ENCODE data around the gene CAMK2G.
A peak's percentile ranks its signal among the peaks of the same experiment; 100 is the strongest.

The CAMK2G gene

GRCh38 chr10:73877533-73878160 lies 3.3 kb upstream of the CAMK2G start:
- H3K9me3 ChIP-seq (ENCODE audit: control insufficient read depth, insufficient read depth, low read depth, low read length): no peaks in the 10 kb centered on the region
- peaks cover 27% of the 10 kb centered on the region for H3K4me1 ChIP-seq (ENCODE audit: control insufficient read depth, insufficient read depth, low read length)
- no peak overlapping the region for H3K27ac ChIP-seq (ENCODE audit: low read depth, low read length)
- H3K4me3 ChIP-seq (ENCODE audit: low read depth, low read length): no peak overlapping the region
- no peaks in the 10 kb centered on the region for H3K36me3 ChIP-seq (ENCODE audit: control insufficient read depth, insufficient read depth, low read length)
- 0 out of 2 replicates have a peak, but pooled peaks cover 3% of the 10 kb centered on the region for H3K27me3 ChIP-seq (ENCODE audit: control insufficient read depth, insufficient read depth, low read length)
- no peak overlapping the region for H3K9ac ChIP-seq (ENCODE audit: low read length)

- peaks cover 27% of the 10 kb centered on the region for H3K4me1 ChIP-seq (ENCODE audit: control insufficient read depth, insufficient read depth, low read length)
- 0 out of 2 replicates have a peak, but pooled peaks cover 3% of the 10 kb centered on the region for H3K27me3 ChIP-seq (ENCODE audit: control insufficient read depth, insufficient read depth, low read length)
- peaks cover 2% of the 10 kb centered on the region for H3K36me3 ChIP-seq (ENCODE audit: control insufficient read depth, insufficient read depth, low read length)
- H3K4me3 ChIP-seq (ENCODE audit: low read depth, low read length): no peak overlapping the region
- no peaks in the 10 kb centered on the region for H3K9me3 ChIP-seq (ENCODE audit: control insufficient read depth, insufficient read depth, low read depth, low read length)
- H3K9ac ChIP-seq (ENCODE audit: low read length): no peak overlapping the region
- H3K27ac ChIP-seq (ENCODE audit: low read depth, low read length): no peak overlapping the region
Observed at GRCh38 chr10:73876971-73877370, 2.6 kb upstream of the CAMK2G start.

- Histone ChIP-seq H3K4me3 (ENCODE audit: low read depth, low read length) (no peak overlapping the region), H3K27ac (ENCODE audit: low read depth, low read length) (no peak overlapping the region), H3K36me3 (ENCODE audit: control insufficient read depth, insufficient read depth, low read length) (peaks cover 6% of the 10 kb centered on the region), H3K9ac (ENCODE audit: low read length) (no peak overlapping the region), H3K27me3 (ENCODE audit: control insufficient read depth, insufficient read depth, low read length) (0 out of 2 replicates have a peak, but pooled peaks cover 3% of the 10 kb centered on the region), H3K4me1 (ENCODE audit: control insufficient read depth, insufficient read depth, low read length) (peaks cover 27% of the 10 kb centered on the region), H3K9me3 (ENCODE audit: control insufficient read depth, insufficient read depth, low read depth, low read length) (no peaks in the 10 kb centered on the region)
Observed at GRCh38 chr10:73876566-73876965, 2.2 kb upstream of the CAMK2G start.

GRCh38 chr10:73876157-73876556 lies 1.8 kb upstream of the CAMK2G start:
- Histone ChIP-seq H3K4me3 (ENCODE audit: low read depth, low read length) (no peak overlapping the region), H3K9me3 (ENCODE audit: control insufficient read depth, insufficient read depth, low read depth, low read length) (no peaks in the 10 kb centered on the region), H3K27ac (ENCODE audit: low read depth, low read length) (no peak overlapping the region), H3K4me1 (ENCODE audit: control insufficient read depth, insufficient read depth, low read length) (peaks cover 27% of the 10 kb centered on the region), H3K27me3 (ENCODE audit: control insufficient read depth, insufficient read depth, low read length) (0 out of 2 replicates have a peak, but pooled peaks cover 3% of the 10 kb centered on the region), H3K36me3 (ENCODE audit: control insufficient read depth, insufficient read depth, low read length) (peaks cover 10% of the 10 kb centered on the region), H3K9ac (ENCODE audit: low read length) (no peak overlapping the region)

- H3K9ac ChIP-seq (ENCODE audit: low read length): peak overlapping the region; percentile 51
Observed at GRCh38 chr10:73875139-73875475, 752 bp upstream of the CAMK2G start.

GRCh38 chr10:73873838-73874215 lies 528 bp downstream of the CAMK2G start:
- H3K36me3 ChIP-seq (ENCODE audit: control insufficient read depth, insufficient read depth, low read length): peaks cover 29% of the 10 kb centered on the region
- no peak overlapping the region for H3K27ac ChIP-seq (ENCODE audit: low read depth, low read length)
- H3K9me3 ChIP-seq (ENCODE audit: control insufficient read depth, insufficient read depth, low read depth, low read length): no peaks in the 10 kb centered on the region
- peaks cover 23% of the 10 kb centered on the region; the same call in 1 of the 2 replicates for H3K4me1 ChIP-seq (ENCODE audit: control insufficient read depth, insufficient read depth, low read length)
- H3K4me3 ChIP-seq (ENCODE audit: low read depth, low read length): peak overlapping the region; percentile 94
- 0 out of 2 replicates have a peak, but pooled peaks cover 3% of the 10 kb centered on the region for H3K27me3 ChIP-seq (ENCODE audit: control insufficient read depth, insufficient read depth, low read length)
- no peak overlapping the region for H3K9ac ChIP-seq (ENCODE audit: low read length)

More at GRCh38 chr10:73875139-73875475, 752 bp upstream of the CAMK2G start:
- 0 out of 2 replicates have a peak, but pooled peaks cover 3% of the 10 kb centered on the region for H3K27me3 ChIP-seq (ENCODE audit: control insufficient read depth, insufficient read depth, low read length)
- peaks cover 27% of the 10 kb centered on the region for H3K4me1 ChIP-seq (ENCODE audit: control insufficient read depth, insufficient read depth, low read length)
- H3K27ac ChIP-seq (ENCODE audit: low read depth, low read length): no peak overlapping the region
- H3K4me3 ChIP-seq (ENCODE audit: low read depth, low read length): peak overlapping the region; percentile 77
- H3K9me3 ChIP-seq (ENCODE audit: control insufficient read depth, insufficient read depth, low read depth, low read length): no peaks in the 10 kb centered on the region
- peaks cover 20% of the 10 kb centered on the region for H3K36me3 ChIP-seq (ENCODE audit: control insufficient read depth, insufficient read depth, low read length)

GRCh38 chr10:73873142-73873837 lies 1.1 kb downstream of the CAMK2G start:
- Histone ChIP-seq H3K27me3 (ENCODE audit: control insufficient read depth, insufficient read depth, low read length) (0 out of 2 replicates have a peak, but pooled peaks cover 3% of the 10 kb centered on the region), H3K4me1 (ENCODE audit: control insufficient read depth, insufficient read depth, low read length) (peaks cover 23% of the 10 kb centered on the region; the same call in 1 of the 2 replicates), H3K4me3 (ENCODE audit: low read depth, low read length) (peak overlapping the region; percentile 57), H3K9ac (ENCODE audit: low read length) (peak overlapping the region; percentile 17), H3K36me3 (ENCODE audit: control insufficient read depth, insufficient read depth, low read length) (peaks cover 34% of the 10 kb centered on the region), H3K27ac (ENCODE audit: low read depth, low read length) (no peak overlapping the region), H3K9me3 (ENCODE audit: control insufficient read depth, insufficient read depth, low read depth, low read length) (no peaks in the 10 kb centered on the region)

- no peak overlapping the region for H3K9ac ChIP-seq (ENCODE audit: low read length)
- H3K36me3 ChIP-seq (ENCODE audit: control insufficient read depth, insufficient read depth, low read length): peaks cover 44% of the 10 kb centered on the region
- peaks cover 22% of the 10 kb centered on the region; the same call in 1 of the 2 replicates for H3K4me1 ChIP-seq (ENCODE audit: control insufficient read depth, insufficient read depth, low read length)
- H3K27ac ChIP-seq (ENCODE audit: low read depth, low read length): no peak overlapping the region
- 0 out of 2 replicates have a peak, but pooled peaks cover 3% of the 10 kb centered on the region for H3K27me3 ChIP-seq (ENCODE audit: control insufficient read depth, insufficient read depth, low read length)
- H3K4me3 ChIP-seq (ENCODE audit: low read depth, low read length): no peak overlapping the region
- no peaks in the 10 kb centered on the region for H3K9me3 ChIP-seq (ENCODE audit: control insufficient read depth, insufficient read depth, low read depth, low read length)
Observed at GRCh38 chr10:73872190-73872710, 2.1 kb downstream of the CAMK2G start.

GRCh38 chr10:73871295-73872189 lies 2.8 kb downstream of the CAMK2G start:
- H3K4me3 ChIP-seq (ENCODE audit: low read depth, low read length): no peak overlapping the region
- H3K27ac ChIP-seq (ENCODE audit: low read depth, low read length): no peak overlapping the region
- H3K9ac ChIP-seq (ENCODE audit: low read length): no peak overlapping the region
- H3K4me1 ChIP-seq (ENCODE audit: control insufficient read depth, insufficient read depth, low read length): peaks cover 19% of the 10 kb centered on the region; the same call in 1 of the 2 replicates
- H3K9me3 ChIP-seq (ENCODE audit: control insufficient read depth, insufficient read depth, low read depth, low read length): no peaks in the 10 kb centered on the region
- H3K36me3 ChIP-seq (ENCODE audit: control insufficient read depth, insufficient read depth, low read length): peaks cover 49% of the 10 kb centered on the region
- H3K27me3 ChIP-seq (ENCODE audit: control insufficient read depth, insufficient read depth, low read length): 0 out of 2 replicates have a peak, but pooled peaks cover 3% of the 10 kb centered on the region

GRCh38 chr10:73868655-73869195 lies 5.6 kb downstream of the CAMK2G start:
- H3K9me3 ChIP-seq (ENCODE audit: control insufficient read depth, insufficient read depth, low read depth, low read length): no peaks in the 10 kb centered on the region
- no peak overlapping the region for H3K9ac ChIP-seq (ENCODE audit: low read length)
- H3K4me3 ChIP-seq (ENCODE audit: low read depth, low read length): no peak overlapping the region
- no peak overlapping the region for H3K27ac ChIP-seq (ENCODE audit: low read depth, low read length)
- peaks cover 64% of the 10 kb centered on the region for H3K36me3 ChIP-seq (ENCODE audit: control insufficient read depth, insufficient read depth, low read length)
- H3K4me1 ChIP-seq (ENCODE audit: control insufficient read depth, insufficient read depth, low read length): peaks cover 13% of the 10 kb centered on the region
- no peaks in the 10 kb centered on the region for H3K27me3 ChIP-seq (ENCODE audit: control insufficient read depth, insufficient read depth, low read length)
